NCI-H69 (cell line): Measurements from ENCODE around the gene WAS.
A peak's percentile ranks its signal among the peaks of the same experiment; 100 is the strongest.

Source experiments
- DNase-seq: peaks from one replicate; lab custom pipeline; 2025; lab: John Stamatoyannopoulos, UW

Gene WAS

DNA sequence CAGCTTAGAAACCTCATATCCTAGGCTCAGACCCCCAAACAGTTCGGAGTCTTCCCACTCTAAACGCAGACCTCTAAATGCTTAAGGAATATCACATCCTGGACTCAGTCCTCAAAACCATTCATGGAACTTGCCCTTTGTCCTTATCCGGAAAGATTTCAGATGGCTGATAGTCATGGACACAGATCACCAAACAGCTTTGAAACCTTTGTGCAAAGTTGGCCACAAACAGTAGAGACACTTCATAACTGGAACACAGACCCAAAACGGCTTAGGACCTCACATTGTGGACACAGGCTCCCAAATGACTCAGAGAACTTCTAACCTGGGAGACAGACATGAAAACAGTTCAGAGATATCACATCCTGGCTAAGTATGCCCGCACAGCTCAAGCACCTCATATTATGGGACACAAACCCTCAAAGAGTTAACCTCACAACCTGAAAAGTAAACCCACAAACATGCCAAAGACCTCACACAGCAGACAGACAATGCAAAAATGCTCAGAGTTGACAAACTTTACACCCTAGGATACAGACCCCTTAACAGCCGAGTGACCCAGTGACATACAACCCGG is 28.4 kb downstream of the WAS start:
- no peak for DNase-seq

DNA sequence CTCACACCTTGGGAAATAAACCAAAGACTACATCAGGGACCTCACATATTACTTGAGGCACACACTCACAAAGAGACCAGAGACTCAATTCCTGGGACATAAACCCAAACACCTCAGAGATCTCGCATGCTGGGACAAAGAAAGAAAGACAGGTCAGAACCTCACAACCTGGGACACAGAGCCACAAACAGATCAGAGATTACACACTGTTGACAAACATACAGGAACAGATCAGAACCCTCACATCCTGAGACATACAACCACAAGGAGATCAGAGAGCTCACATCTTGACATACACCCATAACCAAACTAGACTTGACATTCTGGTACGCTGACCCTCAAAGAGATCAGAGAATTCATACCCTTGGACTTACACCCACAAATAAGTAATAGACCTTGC is 30.2 kb downstream of the WAS start:
- no peak for DNase-seq

DNA sequence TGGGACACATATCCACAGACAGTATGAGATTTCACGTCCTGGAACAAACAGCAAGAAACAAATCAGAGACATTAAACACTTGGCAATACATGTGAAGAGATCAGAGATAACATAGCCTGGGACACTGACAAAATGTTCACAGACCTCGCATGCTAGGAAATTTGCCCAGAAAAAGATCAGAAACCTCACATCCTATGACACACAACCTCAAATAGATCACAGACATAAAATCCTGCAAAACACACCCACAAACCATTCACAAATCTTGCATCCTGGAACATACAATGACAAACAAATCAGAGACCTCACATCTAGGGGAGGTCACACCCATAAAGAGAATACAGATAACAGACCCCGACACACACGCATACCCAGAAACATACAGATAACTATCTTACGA is 31.0 kb downstream of the WAS start:
- DNase-seq, result no peak

DNA sequence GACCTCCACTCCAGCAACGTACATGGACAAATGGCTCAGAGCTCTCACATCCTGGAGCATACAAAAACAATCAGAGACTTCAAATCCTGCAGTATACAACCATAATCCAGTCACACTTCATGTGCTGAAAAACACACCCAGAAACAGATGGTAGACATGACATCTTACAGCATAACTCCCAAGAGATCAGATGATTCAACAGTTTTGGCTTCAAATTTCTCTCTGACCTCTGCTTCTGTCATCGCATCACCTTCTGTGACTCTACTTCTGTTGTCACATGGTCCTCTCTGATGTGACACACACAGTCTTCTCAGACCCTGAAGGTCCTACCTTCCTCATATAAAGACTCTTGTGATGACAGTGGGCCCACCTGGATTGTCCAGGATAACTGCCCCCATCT is 31.5 kb downstream of the WAS start:
- DNase-seq, result peak; percentile 22

DNA sequence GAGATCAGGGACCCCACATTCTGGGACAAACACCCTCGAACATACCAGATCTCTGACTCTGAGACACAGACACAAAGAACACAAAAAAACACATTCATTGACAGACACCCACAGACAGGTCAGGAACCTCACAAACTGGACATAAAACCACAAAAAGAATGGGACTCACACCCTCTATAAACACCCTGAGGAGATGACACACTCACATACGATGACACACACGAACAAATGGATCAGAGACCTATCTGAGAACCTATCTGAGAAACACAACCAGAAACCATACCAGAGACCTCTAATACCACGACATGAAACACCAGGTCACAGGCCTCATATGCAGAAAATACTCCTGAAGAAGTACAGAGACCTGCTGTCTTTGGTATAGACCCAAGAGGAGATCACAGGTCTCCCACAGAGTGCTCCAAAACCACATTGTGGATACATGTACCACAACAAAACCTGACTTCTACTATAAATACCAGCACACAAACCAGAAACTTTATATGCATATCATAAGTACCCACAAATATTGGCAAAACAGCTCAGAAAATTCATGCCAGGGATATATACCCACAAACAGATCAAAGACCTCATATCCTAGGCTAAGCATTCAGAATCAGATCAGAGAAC is 32.4 kb downstream of the WAS start:
- DNase-seq, result no peak

DNA sequence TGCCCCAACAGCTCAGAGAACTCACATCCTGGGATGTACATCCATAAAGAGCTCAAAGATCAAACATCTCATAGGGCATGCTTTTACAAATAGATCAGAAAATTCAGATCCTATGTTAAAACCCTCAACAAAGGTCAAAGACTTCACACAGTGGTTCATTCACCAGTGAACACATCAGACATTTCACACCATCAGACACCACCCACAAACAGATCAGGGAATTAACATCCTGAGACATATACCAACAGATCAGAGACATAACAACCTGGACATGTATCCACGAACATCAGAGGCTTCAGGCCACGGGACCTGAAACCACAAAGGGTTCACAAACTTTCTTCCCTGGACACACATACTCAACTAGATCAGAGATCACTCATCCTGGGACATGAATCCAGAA is 36.4 kb downstream of the WAS start:
- no peak for DNase-seq

DNA sequence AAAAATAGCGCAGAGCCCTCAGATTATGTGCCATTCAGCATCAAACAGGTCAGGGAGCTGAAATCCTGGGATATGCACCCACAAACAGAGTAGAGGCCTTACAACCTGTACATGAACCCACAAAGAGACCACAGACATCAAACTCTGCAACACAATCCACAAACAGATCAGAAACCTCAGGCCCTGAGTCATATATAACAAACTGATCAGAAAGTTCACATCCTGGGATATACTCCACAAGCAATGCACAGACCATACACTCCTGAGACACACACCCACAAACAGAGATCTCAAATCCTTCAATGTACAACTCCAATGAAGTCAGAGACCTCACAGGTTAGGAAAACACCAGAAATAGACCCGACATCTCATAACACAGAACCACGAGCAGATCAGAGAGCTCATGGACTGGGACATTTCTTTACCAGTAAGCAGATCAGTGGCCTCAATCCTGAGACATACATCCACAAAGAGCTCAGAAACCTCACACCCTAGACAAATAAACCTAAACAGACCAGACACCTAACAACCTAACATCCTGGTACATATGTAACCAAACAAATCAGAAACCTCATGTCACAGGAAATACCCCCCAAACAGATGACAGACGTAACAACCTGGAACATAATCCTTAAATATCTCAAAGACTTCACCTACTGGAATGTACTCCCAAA is 37.1 kb downstream of the WAS start:
- DNase-seq, result no peak

DNA sequence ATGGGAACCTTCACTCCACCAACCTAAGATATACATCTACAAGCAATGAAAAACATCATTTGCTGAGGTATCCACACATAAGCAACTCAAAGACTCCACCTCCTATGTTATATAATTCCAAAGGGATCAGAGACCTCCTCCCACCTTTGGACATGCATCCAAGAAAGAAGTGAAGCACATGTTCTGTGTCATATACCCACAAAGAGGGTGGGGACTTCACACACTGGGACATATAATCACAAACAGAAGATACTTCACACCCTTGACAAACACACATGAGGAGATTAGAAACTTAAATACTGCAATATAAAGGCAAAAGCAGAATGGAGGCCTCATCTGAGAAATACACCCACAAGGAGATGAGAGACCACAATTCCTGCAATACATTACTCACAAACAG is 38.3 kb downstream of the WAS start:
- DNase-seq, result no peak

DNA sequence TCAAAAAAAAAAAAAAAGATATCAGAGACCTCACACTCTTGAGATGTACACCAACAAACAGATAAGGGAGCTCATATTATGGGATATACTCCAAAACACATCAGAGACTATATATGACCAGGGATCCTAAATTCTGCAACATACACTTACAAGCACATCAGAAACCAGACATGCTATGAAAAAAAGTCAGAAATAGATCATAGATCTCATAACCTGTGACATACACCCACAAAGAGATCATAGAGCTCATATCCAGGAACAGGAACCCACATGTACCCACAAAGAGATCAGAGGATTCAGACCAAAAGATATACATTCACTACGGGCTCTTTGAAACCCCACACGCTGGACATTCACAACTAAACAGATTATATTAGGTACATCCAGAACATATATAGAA is 43.0 kb downstream of the WAS start:
- no peak for DNase-seq

DNA sequence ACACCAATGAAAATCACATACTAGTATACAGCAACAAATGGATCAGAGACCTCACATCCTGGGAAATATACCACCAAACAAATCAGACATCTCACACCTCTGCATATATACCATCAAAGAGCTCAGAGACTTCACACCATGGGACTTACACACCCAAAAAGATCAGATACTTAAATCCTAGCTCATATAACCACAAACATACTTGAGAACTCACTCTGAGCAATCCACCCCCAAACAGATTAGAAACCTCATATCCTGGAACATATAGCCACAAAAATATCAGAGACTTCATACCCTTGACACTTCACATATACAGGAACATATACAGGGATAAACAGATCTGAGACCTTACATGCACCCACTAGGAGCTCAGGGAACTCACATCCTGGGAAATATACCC is 45.1 kb downstream of the WAS start:
- no peak for DNase-seq

DNA sequence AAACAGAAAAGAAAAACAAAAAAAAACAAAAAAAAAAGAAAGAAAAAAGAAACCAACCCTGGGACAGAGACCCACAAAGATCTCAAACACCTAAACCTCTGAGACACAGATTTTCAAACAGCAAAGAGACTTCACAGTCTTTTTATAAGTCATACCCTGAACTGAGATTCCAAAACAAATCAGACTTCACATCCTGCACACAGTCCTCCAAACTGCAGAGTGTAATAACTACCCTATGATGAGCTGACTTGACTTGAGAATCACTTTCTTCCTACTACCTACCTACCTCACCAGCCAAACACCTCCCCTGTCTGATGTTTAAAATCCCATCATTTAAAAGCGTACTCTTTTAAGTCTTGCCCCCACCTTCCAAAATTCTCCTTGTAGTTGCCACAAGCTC is 52.7 kb downstream of the WAS start:
- DNase-seq, result peak; percentile 3

DNA sequence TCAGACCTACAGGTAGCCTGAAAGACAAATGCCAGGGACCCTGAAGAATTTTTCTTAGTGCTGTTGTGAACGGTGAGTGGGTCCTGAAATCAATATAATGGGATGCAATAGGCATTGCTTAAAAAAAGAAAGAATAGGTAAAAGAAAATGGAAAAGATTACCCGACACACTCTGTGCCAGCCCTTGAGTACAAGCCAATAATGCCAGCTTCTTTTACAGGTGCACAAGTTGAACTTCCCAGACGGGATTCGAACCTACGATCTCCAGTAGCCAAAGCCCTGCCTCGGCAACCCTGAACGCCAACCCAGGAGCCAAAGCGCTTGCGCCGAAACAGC is 53.2 kb downstream of the WAS start:
- no peak for DNase-seq

DNA sequence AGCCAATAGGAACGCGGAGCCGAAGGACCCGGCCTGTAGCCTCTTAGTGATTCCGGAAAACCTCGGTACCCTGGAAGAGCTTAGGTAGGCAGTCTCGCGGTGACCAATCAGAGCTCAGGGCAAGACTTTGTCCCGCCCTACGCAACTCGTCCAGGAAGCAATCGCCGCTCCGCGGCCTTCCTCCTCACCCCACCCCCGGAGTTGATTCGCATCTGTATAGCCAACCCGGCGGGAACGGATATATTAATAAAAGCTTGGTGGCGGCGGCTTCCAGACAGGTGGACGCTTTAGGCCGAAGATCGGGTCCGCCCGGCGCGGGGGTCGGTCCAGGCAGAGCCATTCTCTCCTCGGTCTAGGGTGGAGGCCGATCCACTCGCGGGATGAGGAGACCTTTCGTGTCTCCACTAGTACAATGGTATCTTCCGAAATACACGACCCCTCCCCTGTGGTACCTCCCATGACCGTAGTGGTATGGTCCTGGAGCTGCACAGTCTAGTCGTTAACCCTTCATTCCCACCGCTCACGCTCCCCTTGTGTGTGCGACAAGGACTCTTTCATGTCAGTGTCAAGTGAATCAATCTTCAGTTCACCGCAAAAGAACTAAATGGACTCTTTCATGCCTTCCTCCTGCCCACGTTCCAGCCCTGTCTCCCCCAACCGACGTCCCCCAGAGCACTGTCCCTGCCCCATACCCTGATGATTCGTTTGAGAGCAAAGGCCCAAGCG is 53.8 kb downstream of the WAS start:
- DNase-seq, result peak; percentile 98

DNA sequence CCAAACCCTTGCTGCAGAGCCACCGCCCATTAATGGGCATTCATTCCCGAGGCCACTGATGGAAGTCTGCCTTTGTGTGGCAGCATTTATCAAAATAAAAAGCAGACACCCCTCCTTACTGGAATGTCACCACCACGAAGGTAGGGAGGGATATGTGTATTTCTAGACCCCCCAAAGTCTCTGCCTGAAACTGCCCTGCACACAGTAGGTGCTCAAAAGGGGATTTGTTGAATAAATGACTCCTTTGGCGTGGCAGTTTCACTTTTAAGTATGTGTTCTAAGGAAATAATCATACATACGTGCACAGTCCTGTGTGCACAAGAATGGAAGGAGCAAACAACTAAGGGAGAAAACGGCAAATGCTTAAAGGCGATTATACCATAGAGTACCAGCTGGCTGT is 54.3 kb downstream of the WAS start:
- no peak for DNase-seq
